A549 (cell line): ENCODE measurements around the gene MAMDC4. TPM values are rescaled to one million over a fixed set of nuclear protein-coding genes. Genes with fewer than 3 reads are reported as not detected.
"Not testable (repeated sequence)": the region's sequence is repeated elsewhere in the genome, so short reads cannot be mapped to it uniquely, and the experiment has no call there.

Experiments
- ATAC-seq, 2 experiments: fragments of 200-7000 bp in 1 of 2; fragments of >200 bp in 1 of 2; cut with Nextera tagmentation in 1 of 2; cut with Tn5 transposase in 1 of 2; 3 replicates each; pipeline versions ENCODE4 v1.8.0 to v1.9.1; 2018 to 2020; ENCODE audit warnings: mild to moderate bottlenecking in 1 of 2, moderate library complexity in 1 of 2
- CTCF ChIA-PET: fragments of 300-600 bp; sonication (Branson Sonifier 250); formaldehyde crosslinking; extraction: SDS; loops from one replicate; lab custom pipeline; 2021; ENCODE audit warnings: antibody characterized with exemption, inconsistent platforms; lab: Yijun Ruan, JAX
- POLR2A ChIA-PET: fragments of 350-600 bp; formaldehyde crosslinking; extraction: SDS; loops from one replicate; lab custom pipeline; 2021; ENCODE audit warnings: antibody characterized with exemption, inconsistent platforms; lab: Yijun Ruan, JAX
- DNase-seq, 2 experiments: peaks; one replicate each; pipeline versions ENCODE4 v3.0.0 to v3.0.0-alpha.2; 2011 to 2016; ENCODE audit warnings: low read depth in 1 of 2, low spot score in 1 of 2
- FAIRE-seq: peaks from 2 replicates; lab custom pipeline; 2011; peaks lifted over from hg19 to GRCh38; lab: Jason Lieb, UNC
- H3K27ac ChIP-seq, 2 experiments: fragments of >200 bp; sonication (Bioruptor Twin); formaldehyde crosslinking; 3 replicates each; pipeline ENCODE4 v1.5.1; 2016 to 2017
- H3K4me1 ChIP-seq: fragments of >200 bp; sonication (Bioruptor Twin); formaldehyde crosslinking; 3 replicates; pipeline ENCODE4 v1.6.1; 2016
- H3K4me2 ChIP-seq: fragments of >200 bp; sonication (Bioruptor Twin); formaldehyde crosslinking; 3 replicates; pipeline ENCODE4 v1.6.1; 2016
- H3K4me3 ChIP-seq: fragments of >200 bp; sonication (Bioruptor Twin); formaldehyde crosslinking; 3 replicates; pipeline ENCODE4 v1.5.1; 2016
- H3K9me3 ChIP-seq: fragments of >200 bp; sonication (Bioruptor Twin); formaldehyde crosslinking; 3 replicates; pipeline ENCODE4 v1.6.1; 2016
- CBX8 ChIP-seq: fragments of 200-600 bp; sonication (generic); IDR thresholded peaks from 2 replicates; pipeline ENCODE4 v1.6.1; 2016
- CEBPB ChIP-seq, 2 experiments: fragments of >200 bp in 1 of 2; sonication (Bioruptor Twin) in 1 of 2; formaldehyde crosslinking in 1 of 2; IDR thresholded peaks; 2 replicates each; pipeline ENCODE4 v1.6.1; 2012 to 2016
- CHD2 ChIP-seq: fragments of 150-350 bp; IDR thresholded peaks from 2 replicates; pipeline ENCODE4 v1.6.1; 2014; ENCODE audit warnings: low read length; ENCODE audit not compliant: partially characterized antibody
- EHF ChIP-seq: fragments of 250-450 bp; sonication (Bioruptor Pico); IDR thresholded peaks from 2 replicates; pipeline ENCODE4 v1.5.0; 2020; ENCODE audit warnings: mild to moderate bottlenecking
- EHMT2 ChIP-seq: fragments of 200-600 bp; sonication (generic); IDR thresholded peaks from 2 replicates; pipeline ENCODE4 v1.6.1; 2016; ENCODE audit warnings: antibody characterized with exemption, low read depth, mild to moderate bottlenecking, moderate library complexity
- ESRRA ChIP-seq: fragments of 150-350 bp; IDR thresholded peaks from 2 replicates; pipeline ENCODE4 v1.6.1; 2014; ENCODE audit warnings: mild to moderate bottlenecking, low read length, borderline replicate concordance
- HEYL ChIP-seq: fragments of 250-450 bp; sonication (Bioruptor Pico); IDR thresholded peaks from 2 replicates; pipeline ENCODE4 v1.8.0; 2021; ENCODE audit warnings: mild to moderate bottlenecking, moderate library complexity
- HOXA7 ChIP-seq: fragments of 250-450 bp; sonication (Bioruptor Pico); IDR thresholded peaks from 2 replicates; pipeline ENCODE4 v1.5.0; 2020; ENCODE audit warnings: mild to moderate bottlenecking, moderate library complexity
- HOXB5 ChIP-seq: fragments of 250-450 bp; sonication (Bioruptor Pico); IDR thresholded peaks from 2 replicates; pipeline ENCODE4 v1.5.0; 2020; ENCODE audit warnings: mild to moderate bottlenecking, moderate library complexity
- JUN ChIP-seq, 2 experiments: fragments of >200 bp; sonication (Bioruptor Twin); formaldehyde crosslinking; IDR thresholded peaks; 2 replicates in 1 of 2; 3 replicates in 1 of 2; pipeline ENCODE4 v1.6.1; 2016 to 2017
- KDM1A ChIP-seq: fragments of 200-600 bp; sonication (generic); IDR thresholded peaks from 2 replicates; pipeline ENCODE4 v1.6.1; 2016; ENCODE audit warnings: low read depth, mild to moderate bottlenecking
- MYC ChIP-seq: IDR thresholded peaks from 2 replicates; pipeline ENCODE4 v1.6.1; 2012; ENCODE audit warnings: mild to moderate bottlenecking, inconsistent platforms, low read length, improper control_type of control experiment, borderline replicate concordance
- NPAS2 ChIP-seq: fragments of 250-450 bp; sonication (Bioruptor Pico); IDR thresholded peaks from 2 replicates; pipeline ENCODE4 v1.8.0; 2022; ENCODE audit warnings: mild to moderate bottlenecking, moderate library complexity, borderline replicate concordance
- NR3C1 ChIP-seq: fragments of >200 bp; sonication (Bioruptor Twin); formaldehyde crosslinking; IDR thresholded peaks from 3 replicates; pipeline ENCODE4 v1.6.1; 2017
- RCOR1 ChIP-seq: fragments of 150-350 bp; IDR thresholded peaks from 2 replicates; pipeline ENCODE4 v1.6.1; 2014; ENCODE audit warnings: antibody characterized with exemption, low read length, low read depth
- RFX5 ChIP-seq: fragments of 450-650 bp; IDR thresholded peaks from 2 replicates; pipeline ENCODE4 v1.7.1; 2014; ENCODE audit warnings: antibody characterized with exemption, mild to moderate bottlenecking, moderate library complexity
- RNF2 ChIP-seq: fragments of 200-600 bp; sonication (generic); IDR thresholded peaks from 2 replicates; pipeline ENCODE4 v1.6.1; 2016; ENCODE audit warnings: low read depth, mild to moderate bottlenecking, antibody characterized with exemption, moderate library complexity, borderline replicate concordance
- SMC3 ChIP-seq: fragments of >200 bp; sonication (Bioruptor Twin); formaldehyde crosslinking; IDR thresholded peaks from 3 replicates; pipeline ENCODE4 v1.6.1; 2018; ENCODE audit warnings: inconsistent platforms
- TFCP2L1 ChIP-seq: fragments of 250-450 bp; sonication (Bioruptor Pico); IDR thresholded peaks from 2 replicates; pipeline ENCODE4 v1.5.0; 2021; ENCODE audit warnings: mild to moderate bottlenecking
- ZNF302 ChIP-seq: fragments of 250-450 bp; sonication (Bioruptor Pico); IDR thresholded peaks from 2 replicates; pipeline ENCODE4 v1.9.0; 2021; ENCODE audit warnings: inconsistent platforms, mild to moderate bottlenecking, moderate library complexity
- WGBS: methylation state at CpG from one replicate; pipeline ENCODE4 v1.1.6; 2017; ENCODE audit errors: missing lambda C conversion rate; 5-methylcytosine and 5-hydroxymethylcytosine counted together
- polyA plus RNA-seq, 4 experiments: library from polyadenylated mRNA; depleted of rRNA in 3 of 4; stranded (reverse); fragments of >200 nt; fragmentation: RNase III in 1 of 4; extraction: RNeasy Plus Mini Kit Qiagen cat#74134 plus additional on column Dnase treatment in 1 of 4; gene quantifications; 2 replicates in 3 of 4; 3 replicates in 1 of 4; pipeline ENCODE4 v1.2.3, GENCODE V29; 2011 to 2017
- TF ChIP-seq, protein P1 (sequence below): fragments of 200-600 bp; sonication (generic); IDR thresholded peaks from 2 replicates; pipeline ENCODE4 v1.6.1; 2016; ENCODE audit warnings: antibody characterized with exemption, mild to moderate bottlenecking, moderate library complexity
- TF ChIP-seq, protein P2 (sequence below): fragments of >200 bp; sonication (Bioruptor Twin); formaldehyde crosslinking; IDR thresholded peaks from 2 replicates; pipeline ENCODE4 v1.6.1; 2016
- TF ChIP-seq, protein P3 (sequence below): fragments of 450-650 bp; IDR thresholded peaks from 2 replicates; pipeline ENCODE4 v1.6.1; 2014; ENCODE audit warnings: antibody characterized with exemption

MAMDC4 gene
- polyA plus RNA-seq, 2 of the 4 experiments (the other 2 are of a cell fraction): 1.3 to 7.3 TPM

DNA sequence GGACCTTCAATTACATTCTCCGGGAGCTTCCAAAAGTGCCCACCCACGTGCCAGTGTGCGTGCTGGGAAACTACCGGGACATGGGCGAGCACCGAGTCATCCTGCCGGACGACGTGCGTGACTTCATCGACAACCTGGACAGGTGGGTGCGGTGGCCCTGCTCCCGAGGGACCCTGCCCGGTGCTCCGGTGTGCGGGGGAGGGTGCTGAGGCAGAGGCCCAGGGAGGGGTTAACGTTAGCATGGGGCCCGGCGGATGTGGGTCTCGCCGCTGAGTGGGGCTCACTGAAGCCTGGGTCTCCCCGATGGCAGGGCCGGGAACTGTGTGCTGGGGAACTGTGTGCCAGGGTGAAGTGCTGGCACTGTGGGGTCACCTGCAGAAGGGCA lies 20.4 kb upstream of the MAMDC4 start (continued):
- no peak for TF ChIP-seq MYC
- no peak for TF ChIP-seq RCOR1

DNA sequence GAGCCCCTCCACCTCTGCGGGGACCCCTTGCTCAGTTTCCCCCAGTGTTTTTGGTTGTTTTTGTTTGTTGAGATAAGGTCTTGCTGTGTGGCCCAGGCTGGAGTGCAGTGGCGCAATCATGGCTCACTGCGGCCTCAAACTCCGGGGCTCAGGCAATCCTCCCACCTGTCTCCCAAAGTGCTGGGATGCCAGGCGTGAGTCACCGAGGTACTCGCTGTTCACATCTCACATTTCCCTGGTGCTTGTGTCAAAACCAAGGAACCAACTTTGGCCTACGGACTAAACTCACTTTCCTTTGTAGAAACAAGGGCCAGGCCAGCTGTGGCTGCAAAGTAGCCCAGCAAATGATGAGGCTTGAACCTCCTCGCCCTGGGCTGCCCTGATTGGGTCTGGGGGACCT lies 19.6 kb upstream of the MAMDC4 start:
- no peak overlapping the region for H3K4me2 ChIP-seq
- H3K4me1 ChIP-seq: no peaks in the 10 kb centered on the region
- POLR2A ChIA-PET: no interaction called here
- H3K9me3 ChIP-seq: no peaks in the 10 kb centered on the region
- no peak overlapping the region for H3K4me3 ChIP-seq
- FAIRE-seq (no peak), ATAC-seq (no peak), DNase-seq (no peak)
- no peak for TF ChIP-seq EHF (CRISPR knock-in tag)
- 0 out of 4 replicates have a peak, but pooled peaks of 1 of the 2 experiments have one; percentile 7 for TF ChIP-seq CEBPB (IDR thresholded peaks at IDR 0.05)
- TF ChIP-seq HOXA7 (CRISPR knock-in tag): no peak
- TF ChIP-seq, protein P1, sequence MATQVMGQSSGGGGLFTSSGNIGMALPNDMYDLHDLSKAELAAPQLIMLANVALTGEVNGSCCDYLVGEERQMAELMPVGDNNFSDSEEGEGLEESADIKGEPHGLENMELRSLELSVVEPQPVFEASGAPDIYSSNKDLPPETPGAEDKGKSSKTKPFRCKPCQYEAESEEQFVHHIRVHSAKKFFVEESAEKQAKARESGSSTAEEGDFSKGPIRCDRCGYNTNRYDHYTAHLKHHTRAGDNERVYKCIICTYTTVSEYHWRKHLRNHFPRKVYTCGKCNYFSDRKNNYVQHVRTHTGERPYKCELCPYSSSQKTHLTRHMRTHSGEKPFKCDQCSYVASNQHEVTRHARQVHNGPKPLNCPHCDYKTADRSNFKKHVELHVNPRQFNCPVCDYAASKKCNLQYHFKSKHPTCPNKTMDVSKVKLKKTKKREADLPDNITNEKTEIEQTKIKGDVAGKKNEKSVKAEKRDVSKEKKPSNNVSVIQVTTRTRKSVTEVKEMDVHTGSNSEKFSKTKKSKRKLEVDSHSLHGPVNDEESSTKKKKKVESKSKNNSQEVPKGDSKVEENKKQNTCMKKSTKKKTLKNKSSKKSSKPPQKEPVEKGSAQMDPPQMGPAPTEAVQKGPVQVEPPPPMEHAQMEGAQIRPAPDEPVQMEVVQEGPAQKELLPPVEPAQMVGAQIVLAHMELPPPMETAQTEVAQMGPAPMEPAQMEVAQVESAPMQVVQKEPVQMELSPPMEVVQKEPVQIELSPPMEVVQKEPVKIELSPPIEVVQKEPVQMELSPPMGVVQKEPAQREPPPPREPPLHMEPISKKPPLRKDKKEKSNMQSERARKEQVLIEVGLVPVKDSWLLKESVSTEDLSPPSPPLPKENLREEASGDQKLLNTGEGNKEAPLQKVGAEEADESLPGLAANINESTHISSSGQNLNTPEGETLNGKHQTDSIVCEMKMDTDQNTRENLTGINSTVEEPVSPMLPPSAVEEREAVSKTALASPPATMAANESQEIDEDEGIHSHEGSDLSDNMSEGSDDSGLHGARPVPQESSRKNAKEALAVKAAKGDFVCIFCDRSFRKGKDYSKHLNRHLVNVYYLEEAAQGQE: no peak
- CTCF ChIA-PET: interaction anchor here (1.1 to 8.1 kb wide), 3 partner anchors 10 to 197 kb away, joined by 3 to 72 read pairs (median 4); partner anchors contain the start of gene AJM1
- H3K27ac ChIP-seq: no peak overlapping the region
- WGBS: 88% methylated on average over 7 of the region's 9 CpGs

DNA sequence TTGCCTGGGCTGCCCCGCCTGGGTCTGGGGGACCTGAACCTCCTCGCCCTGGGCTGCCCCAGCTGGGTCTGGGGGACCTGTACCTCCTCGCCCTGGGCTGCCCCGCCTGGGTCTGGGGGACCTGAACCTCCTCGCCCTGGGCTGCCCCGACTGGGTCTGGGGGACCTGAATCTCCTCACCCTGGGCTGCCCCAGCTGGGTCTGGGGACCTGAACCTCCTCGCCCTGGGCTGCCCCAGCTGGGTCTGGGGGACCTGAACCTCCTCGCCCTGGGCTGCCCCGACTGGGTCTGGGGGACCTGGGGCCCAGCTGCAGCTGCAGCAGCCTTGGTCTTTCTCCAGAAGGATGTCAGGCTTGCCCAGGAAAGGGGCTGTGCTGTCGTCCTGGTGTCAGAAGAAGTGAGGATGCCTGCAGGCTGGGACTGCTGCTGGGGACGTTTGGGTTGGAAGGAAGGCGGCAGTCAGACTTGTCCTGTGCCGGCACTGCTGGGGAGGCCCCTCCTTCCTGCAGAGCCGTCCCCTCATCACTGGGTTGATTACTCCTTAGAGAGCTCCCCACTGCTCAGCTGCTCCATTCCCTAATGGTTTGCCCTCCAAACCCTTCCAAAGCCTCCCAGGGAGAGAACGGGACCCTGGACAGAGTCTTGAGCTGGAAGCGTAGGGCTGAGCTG lies 18.6 kb upstream of the MAMDC4 start:
- POLR2A ChIA-PET, ATAC-seq: not testable (repeated sequence)
- CTCF ChIA-PET: interaction anchor here (0.9 to 8.1 kb wide), 4 partner anchors 9 to 196 kb away, joined by 3 to 72 read pairs (median 3); partner anchors contain the start of gene AJM1

DNA sequence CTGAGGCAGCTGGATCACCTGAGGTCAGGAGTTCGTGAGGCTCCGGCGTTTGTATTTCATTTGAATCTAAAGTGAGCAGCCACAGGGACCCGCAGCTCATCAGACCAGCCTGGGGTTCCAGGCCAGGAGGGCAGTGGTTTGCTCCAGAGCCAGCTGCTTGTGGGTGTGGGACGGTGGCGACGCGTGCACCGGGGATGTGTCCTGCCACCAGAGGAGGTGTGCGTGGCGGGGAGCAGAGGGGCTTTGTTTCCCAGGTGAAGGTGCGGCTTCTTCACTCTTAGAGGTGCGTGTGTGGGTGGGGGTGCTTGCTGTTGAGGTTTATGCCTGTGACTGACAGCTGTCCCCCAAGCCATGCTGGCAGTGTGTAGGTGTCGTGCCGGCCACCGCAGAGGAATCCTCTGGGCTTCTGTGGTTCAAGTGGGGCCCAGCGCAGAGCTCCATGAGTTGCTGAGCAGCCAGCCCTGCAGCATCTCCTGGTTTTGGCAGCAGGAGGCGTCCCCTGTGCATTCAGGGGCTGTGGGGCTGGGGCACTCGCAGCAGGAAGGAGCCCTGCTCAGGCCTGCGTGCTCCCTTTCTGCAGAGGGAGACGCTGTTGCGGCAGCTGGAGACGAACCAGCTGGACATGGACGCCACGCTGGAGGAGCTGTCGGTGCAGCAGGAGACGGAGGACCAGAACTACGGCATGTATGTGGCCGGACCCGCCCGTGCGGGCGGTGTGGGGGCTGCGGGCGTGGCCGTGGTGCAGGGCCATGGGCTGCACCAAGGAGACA lies 16.8 kb upstream of the MAMDC4 start:
- FAIRE-seq (no peak), ATAC-seq (no peak), DNase-seq (no peak)
- no peak overlapping the region for H3K4me2 ChIP-seq
- POLR2A ChIA-PET: interaction anchor here (1.1 kb wide), 1 partner anchor 27 kb away, joined by 3 read pairs; no protein-coding TSS in a partner anchor
- H3K4me3 ChIP-seq: no peak overlapping the region
- no peaks in the 10 kb centered on the region for H3K9me3 ChIP-seq
- CTCF ChIA-PET: interaction anchor here (0.6 to 8.1 kb wide), 12 partner anchors 8 to 195 kb away, joined by 3 to 72 read pairs (median 4); partner anchors contain the start of genes AJM1 and RABL6
- H3K27ac ChIP-seq: no peak overlapping the region
- TF ChIP-seq EHMT2 (no peak), HOXB5 (no peak), RFX5 (no peak), CHD2 (no peak), KDM1A (no peak), SMC3 (no peak), HEYL (CRISPR knock-in tag) (no peak), ZNF302 (CRISPR knock-in tag) (no peak), TFCP2L1 (CRISPR knock-in tag) (no peak), MYC (no peak), ESRRA (no peak), NPAS2 (CRISPR knock-in tag) (no peak), HOXA7 (CRISPR knock-in tag) (no peak), JUN (IDR thresholded peaks at IDR 0.05) (no peak), RNF2 (no peak), CBX8 (no peak), NR3C1 (no peak)
- TF ChIP-seq, protein P2, sequence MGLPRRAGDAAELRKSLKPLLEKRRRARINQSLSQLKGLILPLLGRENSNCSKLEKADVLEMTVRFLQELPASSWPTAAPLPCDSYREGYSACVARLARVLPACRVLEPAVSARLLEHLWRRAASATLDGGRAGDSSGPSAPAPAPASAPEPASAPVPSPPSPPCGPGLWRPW: no peak
- TF ChIP-seq, protein P3, sequence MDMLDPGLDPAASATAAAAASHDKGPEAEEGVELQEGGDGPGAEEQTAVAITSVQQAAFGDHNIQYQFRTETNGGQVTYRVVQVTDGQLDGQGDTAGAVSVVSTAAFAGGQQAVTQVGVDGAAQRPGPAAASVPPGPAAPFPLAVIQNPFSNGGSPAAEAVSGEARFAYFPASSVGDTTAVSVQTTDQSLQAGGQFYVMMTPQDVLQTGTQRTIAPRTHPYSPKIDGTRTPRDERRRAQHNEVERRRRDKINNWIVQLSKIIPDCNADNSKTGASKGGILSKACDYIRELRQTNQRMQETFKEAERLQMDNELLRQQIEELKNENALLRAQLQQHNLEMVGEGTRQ: no peak
- 93% methylated on average over 35 of the region's 36 CpGs for WGBS
- peaks cover 23% of the 10 kb centered on the region for H3K4me1 ChIP-seq

More for the DNA sequence above, 18.6 kb upstream of the MAMDC4 start:
- H3K4me3 ChIP-seq, FAIRE-seq, H3K4me2 ChIP-seq, H3K9me3 ChIP-seq, H3K27ac ChIP-seq, H3K4me1 ChIP-seq, DNase-seq: not testable (repeated sequence)
- 77% methylated on average over 12 of the region's 16 CpGs for WGBS
